Large intestine (tissue), 3 donors: ENCODE data around the gene TMEM140. TPM values are rescaled to one million over a fixed set of nuclear protein-coding genes. Genes with fewer than 3 reads are reported as not detected.
"Not testable (repeated sequence)": the region's sequence is repeated elsewhere in the genome, so short reads cannot be mapped to it uniquely, and the experiment has no call there.

ENCODE experiments used
- DNase-seq, 2 donors: peaks; one replicate each; pipeline versions ENCODE4 v3.0.0 to v3.0.0-alpha.2; 2013
- H3K27ac ChIP-seq: one replicate; pipeline ENCODE4 v1.5.1; 2013; ENCODE audit warnings: low read length
- H3K27me3 ChIP-seq: 2 replicates; pipeline ENCODE4 v1.6.1; 2013; ENCODE audit warnings: low read length; ENCODE audit not compliant: control insufficient read depth, insufficient read depth
- H3K36me3 ChIP-seq: 2 replicates; pipeline ENCODE4 v1.6.1; 2013; ENCODE audit warnings: low read length; ENCODE audit not compliant: control insufficient read depth, insufficient read depth
- H3K4me1 ChIP-seq: one replicate; pipeline ENCODE4 v1.6.1; 2013; ENCODE audit warnings: low read length; ENCODE audit not compliant: control insufficient read depth, insufficient read depth
- H3K4me3 ChIP-seq: one replicate; pipeline ENCODE4 v1.5.1; 2013; ENCODE audit warnings: low read length
- H3K9me3 ChIP-seq: one replicate; pipeline ENCODE4 v1.6.1; 2013; ENCODE audit warnings: mild to moderate bottlenecking, low read depth, low read length, moderate library complexity; ENCODE audit not compliant: control insufficient read depth
- whole genome bisulfite sequencing: methylation state at CpG from one replicate; pipeline ENCODE4 v1.1.5; 2013; ENCODE audit warnings: low lambda C conversion rate; ENCODE audit not compliant: insufficient coverage; 5-methylcytosine and 5-hydroxymethylcytosine counted together
- polyA plus RNA-seq: library from polyadenylated mRNA; unstranded; fragments of 120-200 nt; gene quantifications from one replicate; pipeline ENCODE4 v1.2.1, GENCODE V29; 2013

Gene TMEM140
- polyA plus RNA-seq, 1 donor = 20.6 TPM

GRCh38 chr7:135165862-135166261, 18.0 kb downstream of the TMEM140 start:
- no peak overlapping the region for H3K27ac ChIP-seq
- WGBS = no CpG with 5 or more reads among the region's 4 CpGs

GRCh38 chr7:135166338-135166990, 18.6 kb downstream of the TMEM140 start:
- H3K9me3 ChIP-seq = peaks cover 5% of the 10 kb centered on the region
- no CpG with 5 or more reads among the region's 18 CpGs for WGBS
- peaks cover 14% of the 10 kb centered on the region for H3K4me1 ChIP-seq
- no peaks in the 10 kb centered on the region for H3K27me3 ChIP-seq
- peaks cover 49% of the 10 kb centered on the region for H3K36me3 ChIP-seq
- H3K4me3 ChIP-seq = no peak overlapping the region
- no peak overlapping the region for H3K27ac ChIP-seq
- DNase-seq = no peak

More at GRCh38 chr7:135165862-135166261, 18.0 kb downstream of the TMEM140 start:
- Histone ChIP-seq H3K4me1 (peaks cover 14% of the 10 kb centered on the region), H3K9me3 (peaks cover 5% of the 10 kb centered on the region), H3K27me3 (no peaks in the 10 kb centered on the region), H3K4me3 (no peak overlapping the region), H3K36me3 (peaks cover 49% of the 10 kb centered on the region)
- DNase-seq = no peak

GRCh38 chr7:135167365-135167917, 19.6 kb downstream of the TMEM140 start:
- Histone ChIP-seq H3K4me3 (no peak overlapping the region), H3K9me3 (no peaks in the 10 kb centered on the region), H3K27ac (no peak overlapping the region), H3K27me3 (no peaks in the 10 kb centered on the region), H3K36me3 (peaks cover 47% of the 10 kb centered on the region), H3K4me1 (peaks cover 14% of the 10 kb centered on the region)
- no peak for DNase-seq
- WGBS = no CpG with 5 or more reads among the region's 12 CpGs

- WGBS = no CpG with 5 or more reads among the region's 9 CpGs
- H3K4me1 ChIP-seq = peaks cover 14% of the 10 kb centered on the region
- no peak overlapping the region for H3K27ac ChIP-seq
Measured at GRCh38 chr7:135168001-135168400, 20.1 kb downstream of the TMEM140 start.

GRCh38 chr7:135168489-135169140, 20.7 kb downstream of the TMEM140 start:
- WGBS = 94% methylated on average over 3 of the region's 13 CpGs
- Histone ChIP-seq H3K36me3 (peaks cover 47% of the 10 kb centered on the region), H3K4me3 (no peak overlapping the region), H3K9me3 (no peaks in the 10 kb centered on the region), H3K27me3 (no peaks in the 10 kb centered on the region), H3K4me1 (peaks cover 14% of the 10 kb centered on the region), H3K27ac (no peak overlapping the region)
- no peak for DNase-seq

More at GRCh38 chr7:135168001-135168400, 20.1 kb downstream of the TMEM140 start:
- no peaks in the 10 kb centered on the region for H3K9me3 ChIP-seq
- DNase-seq = no peak
- no peaks in the 10 kb centered on the region for H3K27me3 ChIP-seq
- no peak overlapping the region for H3K4me3 ChIP-seq
- H3K36me3 ChIP-seq = peaks cover 47% of the 10 kb centered on the region

GRCh38 chr7:135169141-135169963, 21.5 kb downstream of the TMEM140 start:
- Histone ChIP-seq H3K9me3 (no peaks in the 10 kb centered on the region), H3K4me1 (peaks cover 14% of the 10 kb centered on the region), H3K36me3 (peaks cover 44% of the 10 kb centered on the region), H3K27me3 (no peaks in the 10 kb centered on the region), H3K27ac (peak overlapping the region; percentile 98), H3K4me3 (peak overlapping the region; percentile 92)
- no peak for DNase-seq
- WGBS = 63% methylated on average over 2 of the region's 11 CpGs

- Histone ChIP-seq H3K27ac (peak overlapping the region; percentile 98), H3K4me3 (peak overlapping the region; percentile 92), H3K36me3 (peaks cover 39% of the 10 kb centered on the region), H3K4me1 (peaks cover 14% of the 10 kb centered on the region), H3K9me3 (no peaks in the 10 kb centered on the region), H3K27me3 (no peaks in the 10 kb centered on the region)
- peak in 1 of 2 donors; percentile 15 for DNase-seq
- no CpG with 5 or more reads among the region's 17 CpGs for WGBS
Measured at GRCh38 chr7:135169964-135170273, 22.0 kb downstream of the TMEM140 start.

GRCh38 chr7:135170274-135170997, 22.6 kb downstream of the TMEM140 start, which contains the start of gene CYREN:
TSS of gene CYREN (minus strand) at chr7:135170707. CDS start at chr7:135168922, 1,785 bp downstream.
- H3K27me3 ChIP-seq = no peaks in the 10 kb centered on the region
- DNase-seq = peak; percentile 94 to 96
- no CpG with 5 or more reads among the region's 77 CpGs for WGBS
- H3K27ac ChIP-seq = peak within 1 kb of the TSS; percentile 98
- peaks cover 33% of the 10 kb centered on the region for H3K36me3 ChIP-seq
- H3K4me1 ChIP-seq = peaks cover 14% of the 10 kb centered on the region
- peak within 1 kb of the TSS; percentile 92 for H3K4me3 ChIP-seq
- no peaks in the 10 kb centered on the region for H3K9me3 ChIP-seq

- not testable (repeated sequence) for DNase-seq, H3K27me3 ChIP-seq, H3K9me3 ChIP-seq
- WGBS = 17% methylated on average over 1 of the region's 12 CpGs
- peaks cover 27% of the 10 kb centered on the region for H3K36me3 ChIP-seq
- peaks cover 14% of the 10 kb centered on the region for H3K4me1 ChIP-seq
- H3K4me3 ChIP-seq = peak overlapping the region; percentile 92
- H3K27ac ChIP-seq = peak overlapping the region; percentile 98
Measured at GRCh38 chr7:135170998-135171481, 23.2 kb downstream of the TMEM140 start.
